ENCODE data around the gene OSBPL8. TPM values are rescaled to one million over a fixed set of nuclear protein-coding genes. Genes with fewer than 3 reads are reported as not detected.

OSBPL8 gene
- total and polyA plus RNA-seq, 2 donors: 24.4 to 153 TPM

- Histone ChIP-seq H3K36me3 (ENCODE audit: insufficient read depth) (no peaks in the 10 kb centered on the region), H3K4me3 (ENCODE audit: low read depth, low read length) (no peak overlapping the region), H3K4me1 (ENCODE audit: insufficient read depth) (no peaks in the 10 kb centered on the region), H3K27ac (ENCODE audit: low read depth) (no peak overlapping the region)
- 80% methylated on average over 3 of the region's 3 CpGs for WGBS
- no peak for DNase-seq (ENCODE audit: extremely low spot score)
These were observed 9.4 kb upstream of the OSBPL8 start for GRCh38 chr12:76568888-76569551.

GRCh38 chr12:76568130-76568529 lies 8.6 kb upstream of the OSBPL8 start:
- H3K36me3 ChIP-seq (ENCODE audit: insufficient read depth): no peaks in the 10 kb centered on the region
- no peak for DNase-seq (ENCODE audit: extremely low spot score)
- WGBS: 77% methylated on average over 3 of the region's 3 CpGs
- no peaks in the 10 kb centered on the region for H3K4me1 ChIP-seq (ENCODE audit: insufficient read depth)
- H3K4me3 ChIP-seq (ENCODE audit: low read depth, low read length): no peak overlapping the region
- H3K27ac ChIP-seq (ENCODE audit: low read depth): no peak overlapping the region

- Histone ChIP-seq H3K4me1 (ENCODE audit: insufficient read depth) (no peaks in the 10 kb centered on the region), H3K36me3 (ENCODE audit: insufficient read depth) (no peaks in the 10 kb centered on the region), H3K27ac (ENCODE audit: low read depth) (no peak overlapping the region), H3K4me3 (ENCODE audit: low read depth, low read length) (no peak overlapping the region)
- no peak for DNase-seq (ENCODE audit: extremely low spot score)
- 88% methylated on average over 2 of the region's 2 CpGs for WGBS
These were observed 3.5 kb upstream of the OSBPL8 start for GRCh38 chr12:76563061-76563460.

- no peak for DNase-seq (ENCODE audit: extremely low spot score)
- Histone ChIP-seq H3K4me1 (ENCODE audit: insufficient read depth) (no peaks in the 10 kb centered on the region), H3K36me3 (ENCODE audit: insufficient read depth) (no peaks in the 10 kb centered on the region), H3K4me3 (ENCODE audit: low read depth, low read length) (no peak overlapping the region), H3K27ac (ENCODE audit: low read depth) (no peak overlapping the region)
- WGBS: 43% methylated on average over 3 of the region's 3 CpGs
These were observed 2.6 kb upstream of the OSBPL8 start for GRCh38 chr12:76562130-76562529.

GRCh38 chr12:76560086-76560491 lies 518 bp upstream of the OSBPL8 start:
- peak overlapping the region; percentile 84 for H3K4me3 ChIP-seq (ENCODE audit: low read depth, low read length)
- H3K27ac ChIP-seq (ENCODE audit: low read depth): peak overlapping the region; percentile 96
- WGBS: 23% methylated on average over 8 of the region's 8 CpGs
- H3K4me1 ChIP-seq (ENCODE audit: insufficient read depth): no peaks in the 10 kb centered on the region
- DNase-seq (ENCODE audit: extremely low spot score): peak; percentile 39
- H3K36me3 ChIP-seq (ENCODE audit: insufficient read depth): no peaks in the 10 kb centered on the region

GRCh38 chr12:76558684-76559399 lies 729 bp downstream of the OSBPL8 start:
- H3K4me1 ChIP-seq (ENCODE audit: insufficient read depth): no peaks in the 10 kb centered on the region
- H3K27ac ChIP-seq (ENCODE audit: low read depth): peak overlapping the region; percentile 93
- H3K4me3 ChIP-seq (ENCODE audit: low read depth, low read length): peak overlapping the region; percentile 84
- DNase-seq (ENCODE audit: extremely low spot score): peak; percentile 28
- no peaks in the 10 kb centered on the region for H3K36me3 ChIP-seq (ENCODE audit: insufficient read depth)
- WGBS: under 1% methylated on average over 33 of the region's 33 CpGs

- Histone ChIP-seq H3K36me3 (ENCODE audit: insufficient read depth) (no peaks in the 10 kb centered on the region), H3K4me1 (ENCODE audit: insufficient read depth) (no peaks in the 10 kb centered on the region), H3K27ac (ENCODE audit: low read depth) (no peak overlapping the region), H3K4me3 (ENCODE audit: low read depth, low read length) (no peak overlapping the region)
- DNase-seq (ENCODE audit: extremely low spot score): no peak
- 97% methylated on average over 4 of the region's 4 CpGs for WGBS
These were observed 3.2 kb downstream of the OSBPL8 start for GRCh38 chr12:76556368-76556767.

GRCh38 chr12:76555797-76556196 lies 3.8 kb downstream of the OSBPL8 start:
- WGBS: 87% methylated on average over 2 of the region's 2 CpGs
- Histone ChIP-seq H3K36me3 (ENCODE audit: insufficient read depth) (no peaks in the 10 kb centered on the region), H3K4me3 (ENCODE audit: low read depth, low read length) (no peak overlapping the region), H3K27ac (ENCODE audit: low read depth) (no peak overlapping the region), H3K4me1 (ENCODE audit: insufficient read depth) (no peaks in the 10 kb centered on the region)
- no peak for DNase-seq (ENCODE audit: extremely low spot score)

GRCh38 chr12:76555231-76555767 lies 4.3 kb downstream of the OSBPL8 start:
- Histone ChIP-seq H3K27ac (ENCODE audit: low read depth) (no peak overlapping the region), H3K36me3 (ENCODE audit: insufficient read depth) (no peaks in the 10 kb centered on the region), H3K4me3 (ENCODE audit: low read depth, low read length) (no peak overlapping the region), H3K4me1 (ENCODE audit: insufficient read depth) (no peaks in the 10 kb centered on the region)
- WGBS: 76% methylated on average over 7 of the region's 7 CpGs
- no peak for DNase-seq (ENCODE audit: extremely low spot score)

- H3K36me3 ChIP-seq (ENCODE audit: insufficient read depth): no peaks in the 10 kb centered on the region
- no peak for DNase-seq (ENCODE audit: extremely low spot score)
- H3K4me1 ChIP-seq (ENCODE audit: insufficient read depth): no peaks in the 10 kb centered on the region
- H3K4me3 ChIP-seq (ENCODE audit: low read depth, low read length): no peak overlapping the region
- WGBS: 95% methylated on average over 2 of the region's 2 CpGs
- H3K27ac ChIP-seq (ENCODE audit: low read depth): no peak overlapping the region
These were observed 5.0 kb downstream of the OSBPL8 start for GRCh38 chr12:76554405-76555230.

- H3K4me1 ChIP-seq (ENCODE audit: insufficient read depth): no peaks in the 10 kb centered on the region
- no peak overlapping the region for H3K4me3 ChIP-seq (ENCODE audit: low read depth, low read length)
- DNase-seq (ENCODE audit: extremely low spot score): no peak
- no peaks in the 10 kb centered on the region for H3K36me3 ChIP-seq (ENCODE audit: insufficient read depth)
- no peak overlapping the region for H3K27ac ChIP-seq (ENCODE audit: low read depth)
- WGBS: 94% methylated on average over 3 of the region's 3 CpGs
These were observed 7.1 kb downstream of the OSBPL8 start for GRCh38 chr12:76552343-76552938.

GRCh38 chr12:76551482-76551888 lies 8.1 kb downstream of the OSBPL8 start:
- Histone ChIP-seq H3K4me1 (ENCODE audit: insufficient read depth) (no peaks in the 10 kb centered on the region), H3K27ac (ENCODE audit: low read depth) (no peak overlapping the region), H3K4me3 (ENCODE audit: low read depth, low read length) (no peak overlapping the region), H3K36me3 (ENCODE audit: insufficient read depth) (no peaks in the 10 kb centered on the region)
- no peak for DNase-seq (ENCODE audit: extremely low spot score)
- 88% methylated on average over 5 of the region's 5 CpGs for WGBS

GRCh38 chr12:76549131-76549530 lies 10.4 kb downstream of the OSBPL8 start:
- H3K36me3 ChIP-seq (ENCODE audit: insufficient read depth): no peaks in the 10 kb centered on the region
- H3K4me3 ChIP-seq (ENCODE audit: low read depth, low read length): no peak overlapping the region
- 88% methylated on average over 4 of the region's 4 CpGs for WGBS
- DNase-seq (ENCODE audit: extremely low spot score): no peak
- H3K27ac ChIP-seq (ENCODE audit: low read depth): no peak overlapping the region
- H3K4me1 ChIP-seq (ENCODE audit: insufficient read depth): no peaks in the 10 kb centered on the region

Data from urinary bladder (tissue), 4 donors.